HG03025 (cell line): ENCODE results near the gene KRABD2.
"Not testable (repeated sequence)": the region's sequence is repeated elsewhere in the genome, so short reads cannot be mapped to it uniquely, and the experiment has no call there.

Experiments
- ATAC-seq: cut with Tn5 transposase; IDR thresholded peaks from one replicate; pipeline ENCODE4 v1.9.1; 2021; ENCODE audit warnings: mild to moderate bottlenecking, moderate library complexity; ENCODE audit not compliant: unreplicated experiment, low FRiP score

The KRABD2 gene

DNA sequence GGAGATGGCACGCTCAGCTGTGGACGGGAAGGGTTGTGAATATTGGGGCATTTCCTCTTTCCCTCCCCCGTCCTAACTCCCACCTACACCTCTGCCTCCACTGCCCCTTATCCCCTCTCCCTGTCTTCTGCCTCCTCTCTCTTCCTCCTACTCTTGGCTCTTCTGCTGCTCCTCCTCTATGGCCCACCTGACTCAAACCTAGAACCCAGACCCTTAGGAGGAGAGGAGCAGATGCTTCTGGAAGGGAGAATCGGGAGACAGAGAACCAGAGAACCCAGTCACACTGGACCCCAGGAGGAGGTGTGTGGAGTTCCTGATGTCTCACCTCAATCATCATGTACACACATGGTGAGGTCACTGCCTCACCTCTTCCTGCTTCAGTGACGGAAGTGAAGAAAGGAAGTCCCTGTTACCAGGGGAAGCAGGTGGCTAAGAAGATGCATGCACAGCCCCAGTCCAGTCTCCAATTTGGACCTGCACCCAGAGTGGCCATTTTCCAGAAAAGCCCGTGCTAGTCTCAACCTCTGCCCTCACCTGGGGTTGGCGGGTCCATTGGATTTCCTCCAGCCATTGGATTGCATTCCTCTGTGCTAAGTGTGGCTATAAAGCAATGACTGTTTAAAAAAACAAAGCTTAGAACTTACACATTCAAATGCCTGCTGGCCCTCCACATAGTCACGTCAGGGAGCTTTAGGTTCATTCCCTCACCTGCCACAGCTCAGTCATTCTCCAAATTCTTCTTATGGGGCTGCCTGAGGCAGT, 17.1 kb upstream of the KRABD2 start:
- ATAC-seq: no peak

- no peak for ATAC-seq
These were observed 16.4 kb upstream of the KRABD2 start for GRCh38 chr17:8392674-8393469.

DNA sequence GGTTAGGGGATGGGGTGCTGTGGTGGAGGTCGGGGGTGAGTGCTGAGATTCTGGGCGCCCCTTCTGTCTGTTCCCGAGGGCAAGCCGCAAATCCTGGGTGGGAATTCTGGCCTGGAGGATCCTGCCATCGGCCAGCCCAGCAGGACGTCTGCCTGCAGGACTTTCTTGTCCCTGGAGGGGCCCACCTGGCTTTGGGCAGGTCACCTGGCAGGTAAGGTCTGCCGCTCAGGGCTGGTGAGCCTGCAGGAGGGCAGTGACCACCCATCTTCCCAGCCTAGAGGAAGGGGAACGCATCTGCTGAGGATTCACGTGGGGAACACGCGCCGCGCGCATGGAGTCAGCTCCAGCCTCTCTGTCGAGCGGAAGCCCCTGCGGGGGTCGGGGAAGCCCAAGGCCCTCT, 15.8 kb upstream of the KRABD2 start:
- no peak for ATAC-seq

- no peak for ATAC-seq
These were observed 15.2 kb upstream of the KRABD2 start for GRCh38 chr17:8391711-8392110.

- ATAC-seq: no peak
These were observed 11.6 kb upstream of the KRABD2 start for GRCh38 chr17:8387914-8388651.

DNA sequence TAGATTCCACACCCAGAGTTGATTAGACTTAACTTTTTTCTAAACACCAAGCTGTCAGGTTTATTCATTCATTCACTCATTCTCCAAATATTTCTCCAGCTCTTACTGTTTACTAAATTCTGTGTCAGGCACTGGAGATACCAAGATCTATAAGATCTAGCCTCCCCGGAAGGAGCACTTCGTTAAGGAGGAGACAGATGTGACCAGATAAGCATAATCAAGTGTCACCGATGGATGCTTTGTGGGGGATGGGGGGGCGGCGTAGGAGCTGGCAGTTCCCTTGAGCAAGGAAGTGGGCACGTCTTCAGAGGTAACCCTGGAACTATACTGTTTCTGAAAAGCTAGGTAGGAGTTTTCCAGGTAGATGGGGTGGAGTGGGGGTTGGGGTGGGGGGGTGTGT, 10.3 kb upstream of the KRABD2 start:
- ATAC-seq: no peak

DNA sequence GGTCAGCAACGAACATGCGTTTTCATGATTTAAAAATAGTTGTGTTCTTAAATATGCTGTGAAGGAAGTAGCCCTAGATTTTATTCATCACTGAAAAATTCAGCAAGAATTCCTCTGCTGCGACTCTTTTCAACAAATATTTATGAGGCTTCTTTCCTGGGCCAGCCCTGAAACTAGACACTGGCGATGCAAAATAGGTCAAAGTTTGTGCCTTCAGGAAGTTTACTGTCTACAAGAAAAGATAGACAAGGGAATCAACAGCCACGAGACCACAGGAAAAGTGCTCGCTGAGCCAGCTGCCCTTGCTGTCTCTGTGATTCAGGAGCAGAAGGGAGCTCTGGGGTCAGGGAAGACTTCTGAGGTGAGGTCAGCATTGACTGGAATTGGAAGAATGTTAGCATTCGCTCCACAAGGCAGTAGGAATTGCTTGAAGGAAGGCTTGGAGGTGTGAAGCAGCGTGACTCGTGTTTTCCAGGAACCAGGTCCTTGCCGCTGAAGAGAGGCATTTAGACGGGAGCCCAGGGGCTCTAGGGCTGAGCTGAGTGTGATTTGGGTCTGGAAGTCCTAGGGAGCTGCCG, 8.4 kb upstream of the KRABD2 start:
- ATAC-seq: no peak

GRCh38 chr17:8383143-8383822, 6.8 kb upstream of the KRABD2 start, which contains the start of gene RPL26:
Gene RPL26 (minus strand): TSS chr17:8383193. CDS start chr17:8382310, 883 bp downstream.
- ATAC-seq: peak; percentile 82

DNA sequence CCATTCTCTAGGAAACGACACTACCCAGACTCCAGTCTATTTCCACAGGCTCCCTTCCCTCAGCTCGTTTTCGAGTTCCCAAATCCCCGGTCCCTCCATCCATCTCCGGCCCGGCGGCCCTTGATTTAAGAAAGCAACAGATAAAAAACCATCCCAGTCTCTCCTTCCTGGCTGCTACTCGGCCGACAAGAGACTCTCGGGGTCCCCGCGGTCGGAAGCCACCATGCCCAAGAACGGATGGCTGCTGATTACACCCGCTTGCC, 6.3 kb upstream of the KRABD2 start:
- no peak for ATAC-seq

- no peak for ATAC-seq
These were observed 5.8 kb upstream of the KRABD2 start for GRCh38 chr17:8382052-8382879.

DNA sequence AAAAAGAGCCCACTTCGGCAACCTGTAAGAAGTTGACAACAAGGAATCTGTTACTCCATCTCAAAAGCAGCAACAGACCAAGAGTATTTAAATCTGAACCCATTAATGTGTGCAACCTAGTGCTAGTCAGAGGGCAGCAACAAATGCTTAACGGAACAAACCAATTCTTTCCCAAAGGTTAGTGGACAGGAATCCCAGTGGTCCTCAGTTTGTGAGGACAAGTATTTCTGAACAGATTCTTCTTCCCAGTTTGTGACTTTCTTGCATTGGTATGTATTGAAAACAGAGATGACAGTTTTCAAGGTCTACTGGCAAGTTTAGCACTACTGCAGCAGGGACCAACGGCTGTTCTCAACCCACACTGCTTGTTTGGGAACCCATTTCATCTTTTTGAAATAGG, 3.5 kb upstream of the KRABD2 start:
- ATAC-seq: no peak

- not testable (repeated sequence) for ATAC-seq
These were observed 1.6 kb upstream of the KRABD2 start for GRCh38 chr17:8378117-8378516.

- no peak for ATAC-seq
These were observed 918 bp upstream of the KRABD2 start for GRCh38 chr17:8377422-8377821.

DNA sequence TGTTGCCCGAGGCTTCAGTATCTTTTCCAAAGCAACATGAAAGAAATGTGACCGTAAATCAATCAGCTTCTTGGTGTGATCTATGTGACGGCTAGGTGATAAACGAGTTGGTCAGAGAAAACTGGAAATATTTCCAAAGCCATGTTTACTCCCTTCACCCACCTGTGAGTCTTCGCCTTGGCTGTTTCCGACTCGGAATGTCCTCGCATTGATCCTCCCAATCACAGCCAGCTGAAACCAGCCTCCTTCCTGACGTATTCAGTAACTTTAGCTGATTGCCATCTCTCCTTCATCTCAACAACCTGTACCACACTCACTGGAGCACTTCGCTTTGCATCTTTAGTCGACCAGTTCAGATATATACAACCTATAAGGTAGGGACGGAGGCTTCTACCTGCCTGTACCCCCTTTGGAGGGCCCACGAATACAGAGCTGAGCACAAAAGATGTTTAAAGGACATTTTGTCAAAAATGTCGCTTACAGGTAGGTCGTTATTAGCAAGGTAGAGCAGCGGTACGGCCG, 705 bp downstream of the KRABD2 start:
- no peak for ATAC-seq

DNA sequence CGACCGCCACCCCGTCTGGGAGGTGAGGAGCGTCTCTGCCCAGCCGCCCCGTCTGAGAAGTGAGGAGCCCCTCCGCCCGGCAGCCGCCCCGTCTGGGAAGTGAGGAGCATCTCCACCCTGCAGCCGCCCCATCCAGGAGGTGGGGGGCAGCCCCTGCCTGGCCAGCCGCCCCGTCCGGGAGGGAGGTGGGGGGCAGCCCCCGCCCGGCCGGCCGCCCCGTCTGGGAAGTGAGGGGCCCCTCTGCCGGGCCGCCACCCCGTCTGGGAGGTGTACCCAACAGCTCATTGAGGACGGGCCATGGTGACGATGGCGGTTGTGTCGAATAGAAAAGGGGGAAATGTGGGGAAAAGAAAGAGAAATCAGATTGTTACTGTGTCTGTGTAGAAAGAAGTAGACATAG, 2.6 kb downstream of the KRABD2 start:
- ATAC-seq: not testable (repeated sequence)

GRCh38 chr17:8372422-8372821, 4.1 kb downstream of the KRABD2 start:
- ATAC-seq: no peak

- no peak for ATAC-seq
These were observed 4.7 kb downstream of the KRABD2 start for GRCh38 chr17:8371786-8372185.

DNA sequence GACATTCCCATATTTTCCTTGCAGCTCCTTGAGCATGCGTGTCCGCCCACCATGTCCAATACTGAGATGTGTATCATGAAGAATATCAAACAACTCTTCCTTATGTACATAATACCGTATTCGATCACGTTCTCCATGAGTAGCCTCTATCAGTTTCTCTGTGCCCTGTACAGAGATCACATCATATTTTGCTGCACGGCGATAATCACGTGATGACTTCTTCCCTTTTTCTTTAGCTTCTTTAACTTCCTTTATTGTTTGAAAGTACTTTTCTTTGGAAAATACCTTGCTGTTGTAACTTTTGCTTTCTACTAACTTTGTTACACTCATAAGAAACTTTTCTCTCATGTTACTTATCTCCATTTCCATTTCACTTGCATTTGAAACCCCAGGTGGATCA, 6.6 kb downstream of the KRABD2 start:
- no peak for ATAC-seq

GRCh38 chr17:8368193-8368592, 8.3 kb downstream of the KRABD2 start:
- no peak for ATAC-seq
